Nephron progenitor cell (in vitro differentiated cells): ENCODE results near the gene IFT20.

Source experiments
- DNase-seq: peaks from one replicate; pipeline ENCODE4 v3.0.0; 2021
- H3K27ac Mint-ChIP-seq: 2 replicates; pipeline ENCODE4 v1.8.0; 2021; ENCODE audit warnings: mild to moderate bottlenecking, moderate library complexity, mixed read lengths
- H3K27me3 Mint-ChIP-seq: 2 replicates; pipeline ENCODE4 v1.8.0; 2021; ENCODE audit warnings: mild to moderate bottlenecking, low read depth, mixed read lengths; ENCODE audit not compliant: poor library complexity
- H3K36me3 Mint-ChIP-seq: 2 replicates; pipeline ENCODE4 v1.8.0; 2021; ENCODE audit warnings: low read depth, mixed read lengths
- H3K4me1 Mint-ChIP-seq: 2 replicates; pipeline ENCODE4 v1.8.0; 2021; ENCODE audit warnings: mixed read lengths
- H3K4me3 Mint-ChIP-seq: 2 replicates; pipeline ENCODE4 v1.8.0; 2021; ENCODE audit warnings: mild to moderate bottlenecking, moderate library complexity, mixed read lengths
- H3K9me3 Mint-ChIP-seq: 2 replicates; pipeline ENCODE4 v1.8.0; 2021; ENCODE audit warnings: mild to moderate bottlenecking, moderate library complexity, mixed read lengths
- CTCF ChIP-seq: fragments of 200-600 bp; sonication (generic); IDR thresholded peaks from 2 replicates; pipeline ENCODE4 v1.5.0; 2021; ENCODE audit warnings: antibody characterized with exemption

IFT20 gene

GRCh38 chr17:28346199-28346580, 10.9 kb upstream of the IFT20 start:
- TF ChIP-seq CTCF = no peak
- Mint-ChIP-seq H3K36me3 (peaks cover 59% of the 10 kb centered on the region), H3K4me1 (no peaks in the 10 kb centered on the region), H3K9me3 (no peaks in the 10 kb centered on the region), H3K4me3 (no peak overlapping the region), H3K27ac (peak overlapping the region; percentile 88), H3K27me3 (no peaks in the 10 kb centered on the region)
- DNase-seq = no peak

- H3K36me3 Mint-ChIP-seq = peaks cover 54% of the 10 kb centered on the region
- no peaks in the 10 kb centered on the region for H3K27me3 Mint-ChIP-seq
- no peak overlapping the region for H3K4me3 Mint-ChIP-seq
- peak overlapping the region; percentile 92 for H3K27ac Mint-ChIP-seq
- no peaks in the 10 kb centered on the region for H3K4me1 Mint-ChIP-seq
- H3K9me3 Mint-ChIP-seq = no peaks in the 10 kb centered on the region
- DNase-seq = no peak
- TF ChIP-seq CTCF = no peak
These were observed 10.3 kb upstream of the IFT20 start for GRCh38 chr17:28345419-28346198.

GRCh38 chr17:28344435-28344901, 9.2 kb upstream of the IFT20 start:
- no peaks in the 10 kb centered on the region for H3K27me3 Mint-ChIP-seq
- H3K9me3 Mint-ChIP-seq = no peaks in the 10 kb centered on the region
- H3K27ac Mint-ChIP-seq = peak overlapping the region; percentile 45
- H3K4me3 Mint-ChIP-seq = no peak overlapping the region
- no peak for TF ChIP-seq CTCF
- DNase-seq = no peak
- peaks cover 46% of the 10 kb centered on the region for H3K36me3 Mint-ChIP-seq
- H3K4me1 Mint-ChIP-seq = no peaks in the 10 kb centered on the region

- no peaks in the 10 kb centered on the region for H3K27me3 Mint-ChIP-seq
- H3K27ac Mint-ChIP-seq = peak overlapping the region; percentile 45
- TF ChIP-seq CTCF = no peak
These were observed 8.7 kb upstream of the IFT20 start for GRCh38 chr17:28344011-28344410.

GRCh38 chr17:28343491-28343932, 8.2 kb upstream of the IFT20 start:
- Mint-ChIP-seq H3K36me3 (peaks cover 41% of the 10 kb centered on the region), H3K4me3 (no peak overlapping the region), H3K27me3 (no peaks in the 10 kb centered on the region), H3K27ac (no peak overlapping the region), H3K4me1 (no peaks in the 10 kb centered on the region), H3K9me3 (no peaks in the 10 kb centered on the region)
- TF ChIP-seq CTCF = no peak
- DNase-seq = no peak

More at GRCh38 chr17:28344011-28344410, 8.7 kb upstream of the IFT20 start:
- Mint-ChIP-seq H3K4me1 (no peaks in the 10 kb centered on the region), H3K9me3 (no peaks in the 10 kb centered on the region), H3K4me3 (no peak overlapping the region), H3K36me3 (peaks cover 46% of the 10 kb centered on the region)
- no peak for DNase-seq

- Mint-ChIP-seq H3K4me3 (no peak overlapping the region), H3K9me3 (no peaks in the 10 kb centered on the region), H3K4me1 (peaks cover 6% of the 10 kb centered on the region), H3K27ac (no peak overlapping the region), H3K36me3 (peaks cover 32% of the 10 kb centered on the region), H3K27me3 (no peaks in the 10 kb centered on the region)
- no peak for DNase-seq
- no peak for TF ChIP-seq CTCF
These were observed 7.0 kb upstream of the IFT20 start for GRCh38 chr17:28342313-28342712.
